ENCODE measurements around the gene CLIC3.

GRCh38 chr9:136968333-136969127 is 27.8 kb downstream of the CLIC3 start:
- no peak for TF ChIP-seq POLR2A (IDR thresholded peaks at IDR 0.05)
- TF ChIP-seq CTCF (IDR thresholded peaks at IDR 0.05) = no peak
